ENCODE results near the gene DLAT.
"Not testable (repeated sequence)": the region's sequence is repeated elsewhere in the genome, so short reads cannot be mapped to it uniquely, and the experiment has no call there.

The DLAT gene

DNA sequence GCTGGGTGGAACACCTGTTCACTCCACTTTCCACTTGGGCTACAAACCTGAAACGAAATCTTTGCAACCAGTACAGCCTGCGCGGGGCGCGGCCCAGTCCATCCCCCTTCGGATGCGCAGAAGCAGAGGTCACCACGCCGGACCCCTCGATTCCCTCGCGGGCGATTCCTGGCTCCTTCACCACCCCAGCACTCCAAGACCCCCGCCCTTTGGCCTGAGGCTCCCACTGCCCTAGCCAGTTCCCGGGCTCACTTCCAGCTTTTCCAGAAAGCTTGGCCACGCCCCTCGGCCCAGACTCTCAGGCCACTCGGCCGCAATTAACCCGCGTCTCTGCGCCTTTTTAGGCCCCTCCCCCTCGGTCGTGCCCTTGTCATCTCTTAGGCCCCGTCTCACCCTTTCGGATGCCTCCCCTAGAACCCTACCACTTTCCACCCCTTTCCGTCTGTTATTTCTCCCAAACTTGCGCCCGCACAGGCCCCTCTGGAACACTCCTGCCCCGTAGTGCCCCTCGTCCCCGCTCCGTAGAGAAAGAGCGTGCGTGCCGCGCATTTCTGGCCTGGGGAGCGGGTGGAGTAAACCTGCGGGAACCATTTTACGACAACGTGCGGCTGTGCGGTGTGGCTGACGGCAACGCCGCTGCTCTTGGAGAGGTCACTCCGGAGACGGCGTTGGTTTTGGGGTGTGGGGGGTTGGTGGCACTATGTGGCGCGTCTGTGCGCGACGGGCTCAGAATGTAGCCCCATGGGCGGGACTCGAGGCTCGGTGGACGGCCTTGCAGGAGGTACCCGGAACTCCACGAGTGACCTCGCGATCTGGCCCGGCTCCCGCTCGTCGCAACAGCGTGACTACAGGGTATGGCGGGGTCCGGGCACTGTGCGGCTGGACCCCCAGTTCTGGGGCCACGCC, at the start of gene DLAT:
Gene DLAT (plus strand): TSS at position 636 of the 906 bp plus-strand sequence. CDS start 65 bp downstream, at position 701.
- peak; percentile 98 for DNase-seq

DNA sequence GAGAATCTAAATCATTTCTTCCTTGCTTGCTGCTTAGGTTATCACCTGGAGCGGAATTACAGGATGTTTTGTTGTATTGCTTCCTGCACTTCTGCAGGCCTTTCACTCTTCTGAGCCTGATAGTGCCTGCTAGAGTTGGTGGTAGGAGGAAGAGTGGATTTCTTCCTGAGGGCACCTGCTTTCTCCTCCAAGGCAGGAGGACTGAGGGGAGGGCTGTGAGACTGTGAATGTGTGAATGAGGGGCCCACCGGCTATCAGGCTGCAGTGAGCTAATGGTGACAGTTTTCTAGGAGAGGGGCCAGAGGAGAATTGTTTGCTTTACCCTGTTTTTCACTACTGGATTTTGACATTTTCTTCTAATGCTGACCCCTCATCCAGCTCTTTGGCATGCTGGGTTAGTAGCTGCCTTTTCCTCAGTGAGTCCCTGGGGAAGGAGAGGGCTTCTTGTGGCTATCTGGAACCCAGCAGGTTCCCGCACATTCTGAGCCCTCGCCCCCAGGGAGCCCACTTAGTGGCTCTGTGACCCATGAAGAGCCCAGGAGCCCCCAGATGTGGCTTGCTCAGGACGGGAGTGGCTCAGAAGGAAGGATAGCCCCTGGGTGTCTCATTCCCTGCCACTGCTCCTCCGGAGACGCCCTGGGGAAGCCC, 49.0 kb upstream of the DLAT start:
- DNase-seq: no peak

DNA sequence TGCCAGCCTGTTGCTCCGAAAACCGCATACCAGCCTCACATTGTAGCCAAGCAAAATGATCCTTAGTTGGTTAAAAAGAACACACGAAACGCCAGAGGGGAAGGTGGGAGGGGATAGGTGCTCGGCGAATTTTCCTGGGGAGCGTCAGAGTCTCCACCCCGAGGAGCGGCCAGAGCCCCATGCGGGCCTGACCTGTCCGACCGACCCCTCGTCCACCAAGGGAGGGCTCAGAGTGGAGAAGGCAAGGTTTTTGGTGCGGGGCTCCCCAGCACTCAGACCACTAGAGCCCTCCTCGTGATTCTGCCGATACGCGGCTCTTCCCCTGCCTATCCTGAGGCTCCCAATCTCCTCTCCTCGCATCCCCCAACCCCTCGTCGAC, 48.5 kb upstream of the DLAT start:
- peak; percentile 60 for DNase-seq

DNA sequence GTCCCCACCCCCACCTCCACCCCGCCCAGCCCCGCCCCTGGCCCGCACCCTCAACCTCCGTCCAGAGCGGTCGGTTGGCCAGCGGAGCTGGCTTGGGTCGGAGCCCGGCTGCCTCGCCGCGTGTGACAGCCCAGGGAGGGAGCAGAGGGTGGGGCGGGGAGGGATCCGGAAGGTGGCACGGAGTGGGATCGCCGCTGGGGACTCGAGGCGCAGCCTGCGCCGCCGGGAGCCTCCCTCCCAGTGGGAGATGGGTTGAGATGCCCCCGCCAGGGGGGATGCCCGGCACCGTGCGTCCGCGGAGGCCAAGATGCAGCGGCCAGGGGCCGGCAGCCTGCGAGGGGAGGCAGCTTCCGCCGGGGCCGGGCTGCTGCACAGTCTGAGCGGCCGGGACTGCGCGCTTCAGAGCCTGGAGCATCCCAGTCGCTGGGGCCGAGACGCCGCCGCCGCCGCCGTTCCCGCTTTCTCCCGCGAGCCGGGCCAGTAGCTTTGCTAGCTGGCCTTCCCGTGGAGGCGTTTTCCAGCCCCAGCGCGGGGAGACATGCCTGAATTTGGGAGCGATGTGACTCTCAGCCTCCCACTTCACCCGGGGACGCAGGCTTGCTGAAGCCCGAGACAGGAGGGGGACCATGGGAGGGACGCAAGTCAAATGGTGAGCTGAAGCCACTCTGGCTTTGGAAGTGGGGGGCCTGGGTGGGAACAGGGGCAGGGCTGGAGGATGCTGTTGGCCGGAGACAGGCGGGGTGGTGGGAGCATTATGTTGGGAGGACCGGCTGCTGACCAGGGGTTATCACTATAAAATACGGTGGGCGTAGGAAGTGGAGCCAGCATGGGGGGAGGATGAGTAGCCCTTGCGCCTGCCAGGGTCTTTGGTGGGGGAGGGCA, 47.8 kb upstream of the DLAT start:
- peak; percentile 83 for DNase-seq

DNA sequence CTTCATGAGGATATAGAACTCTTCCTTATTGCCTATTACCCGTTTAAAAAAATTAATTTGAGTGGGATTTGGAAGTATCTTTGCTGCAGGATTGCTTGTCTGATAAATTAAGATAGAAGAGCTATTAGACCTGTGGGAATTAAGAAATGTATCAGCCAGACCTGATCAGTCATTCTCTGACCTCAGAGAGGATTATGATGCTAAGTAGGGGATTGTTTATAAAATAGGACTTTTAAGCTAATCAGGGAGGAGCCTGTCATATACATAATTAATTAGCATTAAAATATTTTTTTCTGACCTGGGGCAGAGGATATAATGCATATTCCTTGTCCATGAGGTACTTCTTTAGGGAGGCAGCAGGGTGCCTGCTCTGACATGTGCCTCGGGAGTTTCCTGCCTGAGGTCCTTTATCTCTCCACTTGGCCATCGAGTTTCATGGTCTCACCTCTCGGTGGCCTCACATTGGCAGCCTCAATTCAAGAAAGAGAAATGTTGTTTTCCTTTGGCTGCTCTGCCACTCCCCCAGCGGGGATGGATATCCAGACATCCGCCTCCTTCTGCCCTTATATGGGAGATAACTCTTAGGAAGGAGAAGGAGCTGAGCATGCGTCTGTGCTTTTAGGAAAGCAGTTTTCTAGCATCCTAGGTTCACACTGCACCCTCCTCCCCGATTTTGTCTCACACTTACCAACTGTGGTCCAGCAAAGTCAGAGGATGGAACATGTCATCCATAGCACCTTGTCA, 47.0 kb upstream of the DLAT start:
- DNase-seq: peak; percentile 61

DNA sequence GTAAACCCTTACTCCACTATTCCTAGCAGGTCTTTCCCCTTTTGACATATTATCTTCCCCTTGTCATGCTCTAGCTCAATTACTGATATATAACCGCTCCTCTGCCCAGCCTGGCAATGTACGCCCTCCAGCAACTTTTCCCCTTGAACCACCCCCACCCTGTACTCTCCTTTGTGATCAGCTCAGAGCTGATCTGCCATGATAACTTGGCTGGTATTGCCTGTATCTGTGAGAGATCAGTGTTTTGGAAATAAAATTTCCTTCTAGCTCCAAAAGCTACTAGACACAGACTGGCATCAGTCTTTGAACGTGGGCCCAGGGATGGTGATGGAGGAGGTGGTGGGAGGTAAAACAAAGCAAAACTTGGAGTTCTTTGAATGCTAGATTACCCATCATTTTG, 45.1 kb upstream of the DLAT start:
- DNase-seq: no peak

DNA sequence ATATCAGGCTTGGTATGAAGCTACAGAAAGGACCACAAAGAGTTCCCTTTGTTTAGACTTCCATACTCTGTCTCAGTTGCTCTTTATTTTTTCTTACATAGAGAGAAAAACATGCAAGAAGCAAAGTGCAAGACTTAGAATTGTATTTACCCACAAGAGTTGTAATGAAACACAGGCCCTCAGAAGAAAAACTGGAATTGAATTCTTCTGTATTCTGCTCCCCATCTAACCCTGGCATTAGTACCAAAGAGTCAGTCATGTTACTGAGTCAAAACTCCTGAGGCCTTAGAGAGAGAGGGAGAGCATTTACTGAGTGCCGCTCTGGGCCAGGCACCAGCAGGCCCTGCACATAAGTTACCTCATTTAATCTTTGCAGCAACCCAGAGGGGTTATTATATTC, 43.9 kb upstream of the DLAT start:
- DNase-seq: no peak

DNA sequence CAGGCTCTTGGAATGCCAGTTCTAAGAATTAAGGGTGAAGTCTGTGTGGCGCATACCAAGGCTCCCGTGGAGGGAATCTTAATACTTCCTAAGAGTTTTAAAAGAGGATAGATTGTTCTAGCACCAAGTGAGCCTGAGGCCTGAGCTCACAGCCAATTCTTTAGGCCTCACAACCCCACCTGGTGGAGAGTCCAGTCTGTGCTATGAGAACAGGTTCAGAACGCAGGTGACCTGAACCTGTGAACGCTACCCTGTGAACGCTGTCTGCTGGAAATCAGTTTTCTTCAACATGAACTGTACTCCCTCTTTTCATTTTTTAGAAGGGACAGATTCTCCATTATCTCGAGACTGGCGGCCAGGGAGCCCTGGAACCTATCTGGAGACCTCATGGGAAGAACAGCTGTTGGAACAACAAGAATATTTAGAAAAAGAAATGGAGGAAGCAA, 43.2 kb upstream of the DLAT start:
- peak; percentile 28 for DNase-seq

DNA sequence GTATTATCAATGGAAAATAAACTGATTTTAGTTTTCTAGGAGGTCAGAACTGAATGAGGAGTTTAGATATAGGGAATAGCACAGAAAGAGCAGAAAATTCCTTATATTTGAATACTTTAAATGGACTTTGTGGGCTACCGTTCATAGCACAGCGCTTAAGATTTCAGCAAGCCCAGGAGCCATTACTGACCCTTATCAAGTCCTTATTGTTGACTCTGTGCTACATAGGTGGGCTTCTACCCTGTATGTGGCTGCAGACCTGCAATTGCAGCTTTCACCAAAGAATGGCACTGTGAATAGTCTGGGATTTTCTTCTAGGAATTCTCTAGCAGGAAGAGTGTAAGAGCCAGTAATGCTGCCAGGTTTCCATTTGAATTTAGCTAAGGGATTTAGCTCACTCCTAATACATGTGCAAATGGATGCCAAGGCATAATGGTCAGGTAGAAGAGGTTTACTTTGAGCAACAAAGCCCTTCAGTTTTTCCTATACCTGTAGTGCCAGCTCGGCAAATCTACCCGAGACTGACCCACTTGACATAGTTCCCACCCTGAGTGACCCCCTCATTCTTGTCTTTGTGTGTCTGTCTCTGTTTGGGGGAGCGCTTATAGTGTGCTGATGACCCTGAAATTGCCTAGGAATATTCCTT, 42.5 kb upstream of the DLAT start:
- no peak for DNase-seq

DNA sequence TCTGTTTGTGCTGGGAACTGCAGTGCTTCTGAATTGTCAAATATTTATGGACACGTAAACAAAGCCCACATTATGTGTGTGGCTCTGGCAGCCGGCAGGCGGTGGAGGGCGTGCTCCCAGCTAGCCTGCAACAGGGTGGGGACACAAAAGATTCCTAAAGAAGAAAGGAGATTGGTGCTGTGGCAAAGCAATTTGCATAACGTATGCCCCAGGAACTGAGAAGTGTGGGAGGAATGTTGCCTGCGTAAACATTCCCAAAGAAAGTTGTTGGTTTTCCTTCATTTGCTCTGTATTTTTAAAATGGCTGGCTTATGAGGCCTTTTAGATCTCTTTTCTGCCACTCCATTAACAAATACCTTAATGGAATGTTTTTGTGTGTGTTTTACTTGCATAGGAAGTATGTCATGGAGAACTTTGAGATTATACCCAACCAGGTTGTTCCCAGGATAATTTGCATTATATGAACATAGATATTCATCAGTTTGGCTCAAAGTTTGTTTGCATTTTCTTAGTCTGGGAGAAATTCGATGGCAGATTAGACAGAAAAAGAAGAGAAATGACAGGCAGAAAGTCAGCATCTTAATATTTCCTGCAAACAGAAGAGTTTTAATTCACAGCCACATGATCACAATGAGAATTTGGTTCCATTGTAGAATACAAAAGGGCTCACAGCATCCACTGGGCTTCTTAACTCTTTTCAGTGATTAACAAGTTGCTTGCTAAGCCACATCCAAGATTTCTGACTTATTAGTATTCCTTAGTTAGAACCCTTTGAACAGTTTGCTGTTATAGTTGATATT, 41.8 kb upstream of the DLAT start:
- peak; percentile 15 for DNase-seq

DNA sequence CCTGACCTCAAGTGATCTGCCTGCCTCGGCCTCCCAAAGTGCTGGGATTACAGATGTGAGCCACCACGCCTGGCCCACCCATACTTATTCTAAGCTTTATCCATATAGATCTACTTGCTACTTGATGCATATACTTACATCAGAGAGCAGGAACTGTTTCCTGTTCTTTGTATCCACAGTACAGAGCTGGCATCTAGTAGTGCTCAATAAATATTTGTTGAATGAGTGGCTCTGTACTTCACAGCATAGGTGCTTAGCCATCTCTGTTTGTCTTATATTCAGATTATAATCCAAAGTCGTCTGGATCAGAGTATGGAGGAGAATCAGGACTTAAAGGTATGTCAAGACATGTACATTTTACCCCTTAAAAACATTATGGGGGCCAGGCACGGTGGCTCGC, 38.6 kb upstream of the DLAT start:
- no peak for DNase-seq

DNA sequence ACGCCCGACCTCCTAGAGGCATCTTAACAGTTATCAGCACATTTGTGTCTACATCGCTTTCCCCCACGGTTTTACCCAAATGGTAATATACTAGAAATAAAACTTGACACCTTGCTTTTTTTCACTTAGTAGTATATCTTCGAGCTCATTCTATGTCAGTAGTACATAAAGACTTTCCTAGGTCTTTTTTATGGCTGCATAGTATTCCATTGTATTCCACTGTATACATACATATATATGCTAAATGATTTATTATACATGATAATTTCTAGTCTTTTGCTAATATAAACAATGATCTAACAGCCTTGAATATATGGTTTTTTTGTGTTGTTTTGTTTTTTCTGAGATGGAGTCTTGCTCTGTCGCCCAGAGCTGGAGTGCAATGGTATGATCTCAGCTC, 34.8 kb upstream of the DLAT start:
- no peak for DNase-seq

DNA sequence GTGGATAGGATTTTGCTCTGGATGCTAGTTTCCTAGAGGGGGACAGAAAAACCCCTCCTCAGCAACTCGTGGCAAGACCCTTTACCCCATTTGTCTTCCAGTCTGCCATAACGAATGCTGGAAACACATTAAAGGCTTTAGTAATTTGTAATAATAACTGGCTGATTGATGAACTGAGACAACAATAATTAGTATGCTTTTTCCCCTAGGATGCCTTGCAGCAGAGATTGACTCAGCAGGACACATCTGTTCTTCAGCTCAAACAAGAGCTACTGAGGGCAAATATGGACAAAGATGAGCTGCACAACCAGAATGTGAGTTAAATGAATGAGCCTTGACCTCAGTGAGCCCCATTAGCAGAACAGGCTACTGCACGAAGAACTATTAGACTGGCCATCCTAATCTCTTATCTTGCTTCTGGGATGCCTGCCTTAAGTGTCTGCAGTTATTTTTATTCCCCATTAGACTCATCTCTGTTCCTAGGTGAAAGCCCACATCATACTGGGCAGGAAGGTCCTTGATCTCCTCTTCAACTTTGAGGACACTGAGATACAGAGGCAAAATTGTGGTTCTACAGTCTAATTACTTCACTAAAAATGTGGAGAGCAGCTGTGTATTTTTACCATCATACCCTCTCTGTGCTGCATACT, 32.9 kb upstream of the DLAT start:
- DNase-seq: no peak

DNA sequence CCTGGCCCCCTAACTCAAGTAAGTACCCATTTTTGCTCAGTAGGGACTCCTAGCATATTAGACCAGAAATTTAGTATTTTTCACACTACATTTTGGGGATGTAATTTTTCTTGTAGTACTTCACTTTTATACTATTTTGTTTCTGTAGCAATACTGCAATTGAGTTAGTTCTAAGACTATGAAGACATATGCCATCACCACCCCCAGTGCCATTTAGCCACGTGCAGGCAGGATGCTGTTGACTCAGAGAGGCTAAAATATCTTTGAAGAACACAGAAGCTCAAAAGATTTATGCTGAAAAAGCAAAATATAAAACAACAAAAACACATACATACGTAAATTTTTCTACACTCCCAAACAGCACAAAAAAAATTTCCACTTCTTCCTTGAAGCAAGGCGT, 29.1 kb upstream of the DLAT start:
- DNase-seq: no peak

DNA sequence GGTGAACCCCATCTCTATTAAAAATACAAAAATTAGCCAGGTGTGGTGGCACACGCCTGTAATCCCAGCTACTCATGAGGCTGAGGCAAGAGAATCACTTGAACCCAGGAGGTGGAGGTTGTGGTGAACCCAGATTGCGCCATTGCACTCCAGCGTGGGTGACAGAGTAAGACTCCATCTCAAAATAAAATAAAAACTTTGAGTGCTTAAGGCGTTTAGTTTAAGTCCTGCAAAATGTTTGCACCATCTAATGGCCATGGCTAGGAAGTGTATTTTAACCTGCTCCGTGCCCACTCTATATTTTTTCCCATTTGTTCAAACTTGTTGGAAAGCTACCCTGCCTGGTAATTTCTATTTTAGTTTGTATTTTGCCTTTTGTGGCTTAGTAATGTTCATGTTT, 28.5 kb upstream of the DLAT start:
- not testable (repeated sequence) for DNase-seq

DNA sequence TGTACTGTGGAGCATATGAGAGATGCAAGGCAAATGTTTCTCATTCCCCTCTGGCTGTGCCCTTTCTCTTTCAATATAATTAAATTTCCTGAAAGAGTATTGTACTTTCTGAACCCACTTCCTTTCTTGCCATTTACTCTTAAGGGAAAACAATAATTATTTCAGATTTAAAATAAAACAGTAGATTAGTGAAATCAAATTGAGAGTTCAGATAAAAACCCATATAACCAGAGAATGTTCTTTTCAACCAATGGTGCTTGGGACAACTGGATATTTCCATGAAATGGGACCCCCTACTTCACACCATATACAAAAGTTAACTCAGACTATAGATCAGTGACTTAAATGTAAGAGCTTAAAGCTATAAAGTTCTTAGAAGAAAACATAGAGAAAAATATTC, 26.1 kb upstream of the DLAT start:
- no peak for DNase-seq

DNA sequence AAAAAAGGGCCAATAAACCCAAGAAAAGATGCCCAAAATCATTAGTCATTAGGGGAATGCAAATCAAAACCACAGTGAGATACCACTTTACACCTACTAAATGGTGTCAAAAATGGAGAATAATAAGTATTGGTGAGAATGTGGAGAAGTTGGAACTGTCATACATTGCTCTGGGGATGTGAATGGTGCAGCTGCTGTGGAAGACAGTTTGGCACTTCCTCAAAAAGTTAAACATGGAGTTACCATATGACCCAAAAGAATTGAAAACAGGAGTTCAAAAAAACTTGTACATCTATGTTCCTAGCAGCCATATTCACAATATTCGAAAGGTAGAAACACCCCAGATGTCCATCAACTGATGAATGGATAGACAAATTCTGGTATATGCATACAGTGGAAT, 24.5 kb upstream of the DLAT start:
- DNase-seq: no peak

DNA sequence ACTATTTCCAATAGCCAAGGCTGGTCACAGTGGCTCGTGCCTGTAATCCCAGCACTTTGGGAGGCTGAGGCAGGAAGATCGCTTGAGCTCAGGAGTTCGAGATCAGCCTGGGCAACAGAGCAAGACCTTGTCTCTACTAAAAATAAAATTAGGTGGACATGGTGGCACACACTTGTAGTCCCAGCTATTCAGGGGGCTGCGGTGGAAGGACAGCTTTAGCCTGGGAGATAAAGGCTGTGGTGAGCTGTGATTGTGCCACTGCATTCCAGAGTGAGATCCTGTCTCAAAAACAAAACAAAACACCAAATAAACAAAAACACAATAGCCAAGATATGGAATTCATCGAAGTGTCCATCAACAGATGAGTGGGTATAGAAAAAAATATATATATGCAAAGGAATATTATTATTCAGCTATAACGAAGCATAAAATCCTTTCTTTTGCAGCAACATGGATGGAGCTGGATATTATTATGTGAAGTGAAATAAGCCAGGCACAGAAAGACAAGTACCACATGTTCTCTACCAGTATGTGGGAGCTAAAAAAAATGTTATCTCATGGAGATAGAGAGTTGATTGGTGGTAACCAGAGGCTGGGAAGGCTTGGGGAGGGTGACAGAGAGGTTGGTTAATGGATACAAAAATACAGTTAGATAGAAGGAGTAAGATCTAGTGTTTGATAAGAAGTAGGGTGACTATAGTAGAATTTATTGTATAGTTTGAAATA, 22.6 kb upstream of the DLAT start:
- DNase-seq: no peak

DNA sequence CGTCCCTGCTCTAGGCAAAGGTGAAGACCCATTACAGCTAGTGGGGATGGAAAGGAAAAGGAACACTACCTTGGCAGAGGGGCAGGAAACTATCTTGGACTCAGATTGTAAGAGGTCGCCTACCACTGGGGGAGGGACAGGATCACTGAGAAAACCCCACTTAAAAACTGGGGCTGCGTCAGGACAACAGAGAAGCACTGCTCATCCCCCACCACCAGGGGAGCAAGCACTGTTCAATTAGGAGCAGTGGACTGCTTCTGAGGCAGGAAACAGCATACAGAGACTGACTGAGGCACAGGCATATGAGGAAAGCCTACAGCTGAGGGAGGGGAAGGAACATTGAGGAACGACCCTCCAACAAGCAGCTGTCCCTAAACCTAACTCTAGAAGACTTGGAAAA, 20.8 kb upstream of the DLAT start:
- no peak for DNase-seq

Measured in retina (tissue), 1 donor.